ENCODE results near the gene RAMAC. TPM values are rescaled to one million over a fixed set of nuclear protein-coding genes. Genes with fewer than 3 reads are reported as not detected.
"Not testable (repeated sequence)": the region's sequence is repeated elsewhere in the genome, so short reads cannot be mapped to it uniquely, and the experiment has no call there.

The RAMAC gene
- total RNA-seq, result 10 to 100 TPM; 20.8 to 45.3 (median 39.4) TPM

GRCh38 chr15:82985688-82986441 lies at the start of gene RAMAC:
Gene RAMAC (plus strand): TSS chr15:82986210. CDS start chr15:82989019, 2,809 bp downstream.
- ATAC-seq (replicated peaks in 6 of 8), result peak; percentile 96 to 99 (median 98)
- WGBS, 10 experiments, result 0 to 27% (median 0%) methylated on average over 1 to 17 of the region's 45 CpGs; no CpG with 5 or more reads in 1 of the 10 experiments
- Histone ChIP-seq H3K4me3 (peak within 1 kb of the TSS; percentile 67 to 82 (median 71)), H3K27ac (peak within 1 kb of the TSS; percentile 84 to 87), H3K4me1 (replicated peaks in 1 of 2) (peaks cover 12% of the 10 kb centered on the region in 2 donors)
- in situ Hi-C loops (cut with MboI; ENCODE audit: low pct_unique_long_range_greater_than_20kb in 2 of 9, low sequenced_read_pairs in 9 of 9, unreplicated experiment in 9 of 9), result loop anchor here in 1 of 9 experiments (25.0 kb wide), 1 partner anchor 399 kb away; no protein-coding TSS in a partner anchor

GRCh38 chr15:82936966-82937711 lies 48.9 kb upstream of the RAMAC start:
- no peak overlapping the region for H3K27ac ChIP-seq
- peak in 3 of 8 experiments; percentile 14 to 99 (median 97) for ATAC-seq (replicated peaks in 6 of 8)
- no peak overlapping the region for H3K4me3 ChIP-seq
- in situ Hi-C loops (cut with MboI; ENCODE audit: low pct_unique_long_range_greater_than_20kb in 2 of 9, low sequenced_read_pairs in 9 of 9, unreplicated experiment in 9 of 9), result no loop called here
- whole genome bisulfite sequencing, 10 experiments, result 40 to 100% (median 74%) methylated on average over 1 to 4 of the region's 4 CpGs; no CpG with 5 or more reads in 4 of the 10 experiments
- no peaks in the 10 kb centered on the region for H3K4me1 ChIP-seq (replicated peaks in 1 of 2)

DNA sequence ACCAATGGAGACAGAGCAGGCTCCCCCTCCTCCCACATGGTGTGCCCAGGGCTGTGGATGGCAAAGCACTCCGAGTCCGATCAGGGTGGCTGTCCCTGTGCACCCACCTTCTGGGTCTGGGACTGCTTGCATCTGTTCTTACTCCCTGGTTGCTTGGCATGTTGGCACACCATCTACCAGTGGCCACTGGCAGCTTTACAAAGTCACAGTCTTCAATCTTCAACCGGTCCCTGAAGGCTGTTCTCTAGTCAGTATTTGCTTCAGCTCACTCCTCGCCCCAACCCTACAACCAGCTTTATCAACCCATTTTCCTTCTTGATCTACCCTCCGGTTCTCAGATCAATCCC lies 48.3 kb upstream of the RAMAC start:
- WGBS, 10 experiments, result 60 to 100% (median 89%) methylated on average over 1 to 5 of the region's 5 CpGs; no CpG with 5 or more reads in 3 of the 10 experiments
- no peak for ATAC-seq (replicated peaks in 6 of 8)
- in situ Hi-C loops (cut with MboI; ENCODE audit: low pct_unique_long_range_greater_than_20kb in 2 of 9, low sequenced_read_pairs in 9 of 9, unreplicated experiment in 9 of 9), result no loop called here
- H3K4me3 ChIP-seq, result no peak overlapping the region
- no peak overlapping the region for H3K27ac ChIP-seq
- no peaks in the 10 kb centered on the region for H3K4me1 ChIP-seq (replicated peaks in 1 of 2)

DNA sequence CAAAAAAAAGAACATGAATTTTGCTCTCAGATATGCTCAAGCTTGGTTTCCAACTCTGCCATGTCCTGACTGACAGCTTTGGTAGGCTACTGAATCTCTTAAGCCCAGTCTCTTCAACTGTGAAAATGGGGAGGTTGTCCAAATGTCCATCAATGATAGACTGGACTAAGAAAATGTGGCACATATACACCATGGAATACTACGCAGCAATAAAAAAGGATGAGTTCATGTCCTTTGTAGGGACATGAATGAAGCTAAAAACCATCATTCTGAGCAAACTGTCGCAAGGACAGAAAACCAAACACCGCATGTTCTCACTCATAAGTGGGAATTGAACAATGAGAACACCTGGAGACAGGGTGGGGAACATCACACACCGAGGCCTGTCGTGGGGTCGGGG lies 46.3 kb upstream of the RAMAC start:
- 74 to 100% (median 82%) methylated on average over 1 to 6 of the region's 6 CpGs; no CpG with 5 or more reads in 3 of the 10 experiments for WGBS, 10 experiments
- H3K27ac ChIP-seq; H3K4me1 ChIP-seq (replicated peaks in 1 of 2); ATAC-seq (replicated peaks in 6 of 8); in situ Hi-C loops (cut with MboI; ENCODE audit: low pct_unique_long_range_greater_than_20kb in 2 of 9, low sequenced_read_pairs in 9 of 9, unreplicated experiment in 9 of 9); H3K4me3 ChIP-seq: not testable (repeated sequence)

GRCh38 chr15:82942691-82943090 lies 43.3 kb upstream of the RAMAC start:
- Histone ChIP-seq H3K4me1 (replicated peaks in 1 of 2) (no peaks in the 10 kb centered on the region), H3K27ac (no peak overlapping the region), H3K4me3 (no peak overlapping the region)
- WGBS, 10 experiments, result 20 to 100% (median 85%) methylated on average over 1 to 6 of the region's 8 CpGs; no CpG with 5 or more reads in 6 of the 10 experiments
- no peak for ATAC-seq (replicated peaks in 6 of 8)
- in situ Hi-C loops (cut with MboI; ENCODE audit: low pct_unique_long_range_greater_than_20kb in 2 of 9, low sequenced_read_pairs in 9 of 9, unreplicated experiment in 9 of 9), result no loop called here

GRCh38 chr15:82943176-82943575 lies 42.8 kb upstream of the RAMAC start:
- no peak overlapping the region for H3K4me3 ChIP-seq
- in situ Hi-C loops (cut with MboI; ENCODE audit: low pct_unique_long_range_greater_than_20kb in 2 of 9, low sequenced_read_pairs in 9 of 9, unreplicated experiment in 9 of 9), result no loop called here
- peak in 1 of 8 experiments; percentile 41 for ATAC-seq (replicated peaks in 6 of 8)
- no peak overlapping the region for H3K27ac ChIP-seq
- no peaks in the 10 kb centered on the region for H3K4me1 ChIP-seq (replicated peaks in 1 of 2)
- WGBS, 10 experiments, result 40 to 90% (median 79%) methylated on average over 1 to 3 of the region's 3 CpGs; no CpG with 5 or more reads in 3 of the 10 experiments

- ATAC-seq (replicated peaks in 6 of 8), result no peak
- no peak overlapping the region for H3K27ac ChIP-seq
- no peaks in the 10 kb centered on the region for H3K4me1 ChIP-seq (replicated peaks in 1 of 2)
- H3K4me3 ChIP-seq, result no peak overlapping the region
- WGBS, 10 experiments, result 32 to 94% (median 84%) methylated on average over 2 to 5 of the region's 5 CpGs; no CpG with 5 or more reads in 2 of the 10 experiments
- in situ Hi-C loops (cut with MboI; ENCODE audit: low pct_unique_long_range_greater_than_20kb in 2 of 9, low sequenced_read_pairs in 9 of 9, unreplicated experiment in 9 of 9), result no loop called here
Observed at GRCh38 chr15:82944056-82944455, 42.0 kb upstream of the RAMAC start.

DNA sequence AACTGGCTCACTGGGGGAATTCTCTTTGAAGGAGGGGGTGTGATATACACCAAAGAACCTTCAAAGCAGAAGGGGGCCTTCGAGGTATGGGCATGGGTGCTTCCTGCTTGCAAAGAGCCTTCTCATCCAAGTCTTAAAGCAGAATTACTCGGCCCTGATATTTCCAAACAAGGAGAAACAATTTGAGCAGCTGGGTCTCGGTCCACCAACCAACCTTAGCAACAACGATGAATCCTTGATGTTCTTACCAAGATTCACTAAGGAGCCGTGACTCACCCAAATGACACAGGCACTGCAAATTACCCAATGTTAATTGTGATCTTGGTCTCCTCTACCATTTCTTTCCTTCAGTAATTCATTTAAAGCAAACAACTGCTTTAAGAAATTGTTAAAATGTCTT lies 41.2 kb upstream of the RAMAC start:
- 8 to 100% (median 76%) methylated on average over 1 to 5 of the region's 5 CpGs; no CpG with 5 or more reads in 2 of the 10 experiments for WGBS, 10 experiments
- in situ Hi-C loops (cut with MboI; ENCODE audit: low pct_unique_long_range_greater_than_20kb in 2 of 9, low sequenced_read_pairs in 9 of 9, unreplicated experiment in 9 of 9), result no loop called here
- Histone ChIP-seq H3K27ac (no peak overlapping the region), H3K4me3 (no peak overlapping the region), H3K4me1 (replicated peaks in 1 of 2) (no peaks in the 10 kb centered on the region)
- ATAC-seq (replicated peaks in 6 of 8), result peak in 2 of 8 experiments; percentile 62 to 63

GRCh38 chr15:82945326-82945725 lies 40.7 kb upstream of the RAMAC start:
- ATAC-seq (replicated peaks in 6 of 8), result no peak
- in situ Hi-C loops (cut with MboI; ENCODE audit: low pct_unique_long_range_greater_than_20kb in 2 of 9, low sequenced_read_pairs in 9 of 9, unreplicated experiment in 9 of 9), result no loop called here
- Histone ChIP-seq H3K4me3 (no peak overlapping the region), H3K4me1 (replicated peaks in 1 of 2) (no peaks in the 10 kb centered on the region), H3K27ac (no peak overlapping the region)
- WGBS, 10 experiments, result 20 to 100% (median 93%) methylated on average over 1 to 5 of the region's 5 CpGs; no CpG with 5 or more reads in 3 of the 10 experiments

DNA sequence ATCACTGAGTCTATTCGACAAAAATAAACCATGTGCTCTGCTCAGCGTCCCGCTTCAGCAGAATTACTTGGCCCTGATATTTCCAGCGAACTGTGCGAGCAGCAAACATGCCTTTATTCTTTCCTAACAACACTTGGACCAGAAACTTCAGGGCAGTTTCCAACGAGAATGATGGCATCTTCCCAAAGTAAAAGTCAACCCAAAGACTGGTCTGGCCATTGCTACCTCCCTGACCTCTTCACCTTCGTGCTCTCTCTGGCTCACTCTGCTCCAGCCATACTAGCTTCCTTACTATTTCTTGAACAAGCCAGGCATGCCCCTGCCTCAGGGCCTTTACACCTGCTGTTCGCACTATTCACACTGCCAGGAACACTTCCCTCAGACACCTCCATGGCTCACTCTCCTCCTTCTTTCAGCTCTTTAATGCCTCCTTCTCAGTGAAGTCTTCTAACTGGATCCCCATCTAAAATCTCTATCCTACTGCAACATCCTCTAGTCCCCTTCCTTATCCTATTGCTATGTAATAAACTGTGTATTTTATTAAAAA lies 39.8 kb upstream of the RAMAC start:
- H3K4me1 ChIP-seq (replicated peaks in 1 of 2), result no peaks in the 10 kb centered on the region
- ATAC-seq (replicated peaks in 6 of 8), result no peak
- no peak overlapping the region for H3K4me3 ChIP-seq
- H3K27ac ChIP-seq, result no peak overlapping the region
- WGBS, 10 experiments, result 50 to 100% (median 88%) methylated on average over 1 to 8 of the region's 8 CpGs; no CpG with 5 or more reads in 1 of the 10 experiments
- in situ Hi-C loops (cut with MboI; ENCODE audit: low pct_unique_long_range_greater_than_20kb in 2 of 9, low sequenced_read_pairs in 9 of 9, unreplicated experiment in 9 of 9), result no loop called here

DNA sequence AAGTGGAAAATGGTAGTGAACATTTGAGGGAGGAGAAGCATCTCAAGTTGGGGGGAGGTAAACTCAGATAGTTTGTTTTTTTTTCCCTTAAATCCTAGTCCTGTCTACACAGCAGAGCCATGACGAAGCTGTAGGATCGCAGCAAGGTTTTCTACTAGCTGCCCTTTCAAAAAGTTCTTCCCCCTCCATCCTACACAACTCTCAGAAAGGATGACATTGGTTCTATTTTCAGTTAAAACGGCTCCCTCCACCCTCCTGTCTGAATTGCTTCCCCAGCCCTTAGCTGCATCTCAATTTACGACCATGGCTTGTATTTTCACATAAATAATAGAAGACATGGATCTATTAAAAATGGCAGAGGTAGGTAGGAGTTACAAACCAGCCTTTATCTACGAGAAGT lies 35.7 kb upstream of the RAMAC start:
- no peak overlapping the region for H3K27ac ChIP-seq
- no peaks in the 10 kb centered on the region for H3K4me1 ChIP-seq (replicated peaks in 1 of 2)
- ATAC-seq (replicated peaks in 6 of 8), result no peak
- H3K4me3 ChIP-seq, result no peak overlapping the region
- WGBS, 10 experiments, result 60 to 100% (median 83%) methylated on average over 1 to 5 of the region's 5 CpGs; no CpG with 5 or more reads in 1 of the 10 experiments
- in situ Hi-C loops (cut with MboI; ENCODE audit: low pct_unique_long_range_greater_than_20kb in 2 of 9, low sequenced_read_pairs in 9 of 9, unreplicated experiment in 9 of 9), result no loop called here

DNA sequence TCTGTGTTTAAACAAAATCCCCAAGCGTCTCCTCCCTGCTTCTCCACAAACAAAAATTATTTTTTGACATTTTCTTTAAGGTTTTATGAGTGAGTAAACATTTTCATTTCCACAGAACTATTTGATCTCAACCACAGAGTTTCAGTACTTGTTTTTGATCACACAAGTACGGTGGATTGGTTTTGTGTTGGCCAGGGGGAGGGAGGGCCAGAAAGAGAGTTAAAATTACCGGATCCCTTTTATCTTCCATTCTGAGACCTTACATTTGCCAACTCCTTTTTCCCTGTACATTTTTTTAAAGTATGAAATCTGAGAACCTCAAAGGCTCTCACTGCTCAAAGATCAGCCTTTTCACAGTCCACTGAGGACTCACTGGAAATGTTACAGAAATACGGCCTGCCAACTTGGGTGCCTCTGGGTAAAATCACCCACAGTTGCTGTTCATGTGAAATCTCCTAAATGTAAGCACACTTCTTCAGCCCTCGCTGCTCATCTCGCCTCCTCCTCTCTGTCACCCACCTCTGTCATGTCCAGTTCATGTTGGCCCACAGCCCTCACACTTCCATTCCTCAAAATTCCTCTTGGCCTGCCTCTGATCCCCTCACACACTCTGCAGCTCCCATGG lies 35.2 kb upstream of the RAMAC start:
- WGBS, 10 experiments, result 74 to 100% (median 87%) methylated on average over 2 to 6 of the region's 6 CpGs; no CpG with 5 or more reads in 1 of the 10 experiments
- Histone ChIP-seq H3K4me1 (replicated peaks in 1 of 2) (no peaks in the 10 kb centered on the region), H3K27ac (no peak overlapping the region), H3K4me3 (no peak overlapping the region)
- no peak for ATAC-seq (replicated peaks in 6 of 8)
- in situ Hi-C loops (cut with MboI; ENCODE audit: low pct_unique_long_range_greater_than_20kb in 2 of 9, low sequenced_read_pairs in 9 of 9, unreplicated experiment in 9 of 9), result no loop called here
